Inflammatory macrophage (primary cell): Measurements from ENCODE around the gene AKT3.

ENCODE experiments used
- DNase-seq, 2 donors: peaks; one replicate each; pipeline ENCODE4 v3.0.0-alpha.2; 2020 to 2022

The AKT3 gene

GRCh38 chr1:243483071-243483771 lies 366.8 kb downstream of the AKT3 start:
- DNase-seq: no peak

- no peak for DNase-seq
Measured at GRCh38 chr1:243482141-243483022, 367.7 kb downstream of the AKT3 start.

GRCh38 chr1:243481101-243481500 lies 368.9 kb downstream of the AKT3 start:
- no peak for DNase-seq

- peak; percentile 70 to 80 for DNase-seq
Measured at GRCh38 chr1:243477731-243478290, 372.2 kb downstream of the AKT3 start.

- DNase-seq: no peak
Measured at GRCh38 chr1:243475966-243476365, 374.1 kb downstream of the AKT3 start.

GRCh38 chr1:243474906-243475305 lies 375.1 kb downstream of the AKT3 start:
- DNase-seq: no peak

- DNase-seq: no peak
Measured at GRCh38 chr1:243474136-243474881, 375.7 kb downstream of the AKT3 start.

GRCh38 chr1:243473227-243474135 lies 376.6 kb downstream of the AKT3 start:
- DNase-seq: peak in 1 of 2 donors; percentile 24

- DNase-seq: peak; percentile 77 to 84
Measured at GRCh38 chr1:243471754-243472745, 378.0 kb downstream of the AKT3 start.

GRCh38 chr1:243471026-243471685 lies 378.9 kb downstream of the AKT3 start:
- DNase-seq: peak; percentile 55 to 63

GRCh38 chr1:243470502-243470901 lies 379.5 kb downstream of the AKT3 start:
- DNase-seq: no peak

GRCh38 chr1:243469497-243469896 lies 380.5 kb downstream of the AKT3 start:
- DNase-seq: no peak

GRCh38 chr1:243465738-243466137 lies 384.3 kb downstream of the AKT3 start:
- no peak for DNase-seq

GRCh38 chr1:243465081-243465480 lies 385.0 kb downstream of the AKT3 start:
- DNase-seq: no peak

GRCh38 chr1:243462929-243463697 lies 386.9 kb downstream of the AKT3 start:
- no peak for DNase-seq

GRCh38 chr1:243461700-243462099 lies 388.3 kb downstream of the AKT3 start:
- DNase-seq: no peak

GRCh38 chr1:243459059-243459458 lies 391.0 kb downstream of the AKT3 start:
- peak; percentile 50 to 53 for DNase-seq

- DNase-seq: no peak
Measured at GRCh38 chr1:243457363-243457982, 392.6 kb downstream of the AKT3 start.
